Brain microvascular endothelial cell (primary cell): ENCODE results near the gene SYT7.

ENCODE experiments used
- DNase-seq: peaks from one replicate; pipeline ENCODE4 v3.0.0-alpha.2; 2020
- H3K27ac ChIP-seq: fragments of 250-450 bp; sonication (Bioruptor Pico); 2 replicates; pipeline ENCODE4 v1.5.1; 2020; ENCODE audit warnings: mild to moderate bottlenecking, moderate library complexity
- H3K27me3 ChIP-seq: fragments of 250-450 bp; sonication (Bioruptor Pico); replicated peaks from 2 replicates; pipeline ENCODE4 v1.5.1; 2020; ENCODE audit warnings: mild to moderate bottlenecking
- H3K36me3 ChIP-seq: fragments of 250-450 bp; sonication (Bioruptor Pico); replicated peaks from 2 replicates; pipeline ENCODE4 v1.5.1; 2020; ENCODE audit warnings: mild to moderate bottlenecking
- H3K4me3 ChIP-seq: 2 replicates; pipeline ENCODE4 v1.5.1; 2011; ENCODE audit warnings: low read depth, mild to moderate bottlenecking, control low read depth, low read length, moderate library complexity
- in situ Hi-C: cut with HindIII; loops from 2 replicates; pipeline ENCODE4 v1.10.0; 2017; ENCODE audit warnings: low sequenced_read_pairs, low pct_ligation_motif_present
- TF ChIP-seq, protein P1 (sequence below): IDR thresholded peaks from 2 replicates; pipeline ENCODE4 v1.5.1; 2011; ENCODE audit warnings: low read depth, mild to moderate bottlenecking, moderate library complexity, low read length, control low read depth, inconsistent platforms; ENCODE audit errors: missing control alignments

The SYT7 gene

DNA sequence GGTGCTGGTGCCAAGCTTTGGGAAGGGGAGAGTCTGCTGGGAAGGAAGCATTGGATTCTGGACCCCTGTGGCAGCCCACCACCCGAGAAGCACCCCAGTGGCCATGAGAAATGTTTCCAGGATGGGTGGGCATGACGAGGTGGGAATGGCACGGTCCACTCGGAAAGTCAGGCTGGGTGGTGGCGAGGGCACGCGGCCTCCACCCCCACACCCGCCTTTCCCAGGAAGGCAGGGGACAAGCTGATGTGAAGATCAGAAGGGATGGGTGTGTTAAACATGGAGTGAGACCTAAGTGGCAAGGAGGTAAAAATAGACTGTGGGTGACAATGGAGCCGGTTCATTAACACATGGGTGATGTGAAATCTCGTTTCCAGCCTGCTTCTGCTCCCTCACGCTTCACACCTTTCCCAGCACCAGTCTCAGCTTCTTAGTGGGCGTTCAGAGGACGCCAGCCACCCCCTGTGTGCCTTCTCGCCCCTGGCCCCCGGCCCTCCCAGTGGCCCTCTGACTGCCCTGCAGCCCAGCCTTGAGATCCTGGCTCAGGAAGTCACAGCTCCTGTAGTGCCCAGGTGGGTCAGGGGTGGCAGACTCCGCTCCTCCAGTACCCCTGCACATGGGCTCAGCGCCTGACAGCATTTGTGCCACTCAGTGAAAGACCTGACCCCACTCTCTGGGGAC lies 44.7 kb downstream of the SYT7 start:
- H3K36me3 ChIP-seq, result no peaks in the 10 kb centered on the region
- H3K27ac ChIP-seq, result no peak overlapping the region
- DNase-seq, result no peak
- H3K27me3 ChIP-seq, result peaks cover 10% of the 10 kb centered on the region
- TF ChIP-seq, protein P1, sequence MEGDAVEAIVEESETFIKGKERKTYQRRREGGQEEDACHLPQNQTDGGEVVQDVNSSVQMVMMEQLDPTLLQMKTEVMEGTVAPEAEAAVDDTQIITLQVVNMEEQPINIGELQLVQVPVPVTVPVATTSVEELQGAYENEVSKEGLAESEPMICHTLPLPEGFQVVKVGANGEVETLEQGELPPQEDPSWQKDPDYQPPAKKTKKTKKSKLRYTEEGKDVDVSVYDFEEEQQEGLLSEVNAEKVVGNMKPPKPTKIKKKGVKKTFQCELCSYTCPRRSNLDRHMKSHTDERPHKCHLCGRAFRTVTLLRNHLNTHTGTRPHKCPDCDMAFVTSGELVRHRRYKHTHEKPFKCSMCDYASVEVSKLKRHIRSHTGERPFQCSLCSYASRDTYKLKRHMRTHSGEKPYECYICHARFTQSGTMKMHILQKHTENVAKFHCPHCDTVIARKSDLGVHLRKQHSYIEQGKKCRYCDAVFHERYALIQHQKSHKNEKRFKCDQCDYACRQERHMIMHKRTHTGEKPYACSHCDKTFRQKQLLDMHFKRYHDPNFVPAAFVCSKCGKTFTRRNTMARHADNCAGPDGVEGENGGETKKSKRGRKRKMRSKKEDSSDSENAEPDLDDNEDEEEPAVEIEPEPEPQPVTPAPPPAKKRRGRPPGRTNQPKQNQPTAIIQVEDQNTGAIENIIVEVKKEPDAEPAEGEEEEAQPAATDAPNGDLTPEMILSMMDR, result no peak
- in situ Hi-C loops, result no loop called here
- no peak overlapping the region for H3K4me3 ChIP-seq

DNA sequence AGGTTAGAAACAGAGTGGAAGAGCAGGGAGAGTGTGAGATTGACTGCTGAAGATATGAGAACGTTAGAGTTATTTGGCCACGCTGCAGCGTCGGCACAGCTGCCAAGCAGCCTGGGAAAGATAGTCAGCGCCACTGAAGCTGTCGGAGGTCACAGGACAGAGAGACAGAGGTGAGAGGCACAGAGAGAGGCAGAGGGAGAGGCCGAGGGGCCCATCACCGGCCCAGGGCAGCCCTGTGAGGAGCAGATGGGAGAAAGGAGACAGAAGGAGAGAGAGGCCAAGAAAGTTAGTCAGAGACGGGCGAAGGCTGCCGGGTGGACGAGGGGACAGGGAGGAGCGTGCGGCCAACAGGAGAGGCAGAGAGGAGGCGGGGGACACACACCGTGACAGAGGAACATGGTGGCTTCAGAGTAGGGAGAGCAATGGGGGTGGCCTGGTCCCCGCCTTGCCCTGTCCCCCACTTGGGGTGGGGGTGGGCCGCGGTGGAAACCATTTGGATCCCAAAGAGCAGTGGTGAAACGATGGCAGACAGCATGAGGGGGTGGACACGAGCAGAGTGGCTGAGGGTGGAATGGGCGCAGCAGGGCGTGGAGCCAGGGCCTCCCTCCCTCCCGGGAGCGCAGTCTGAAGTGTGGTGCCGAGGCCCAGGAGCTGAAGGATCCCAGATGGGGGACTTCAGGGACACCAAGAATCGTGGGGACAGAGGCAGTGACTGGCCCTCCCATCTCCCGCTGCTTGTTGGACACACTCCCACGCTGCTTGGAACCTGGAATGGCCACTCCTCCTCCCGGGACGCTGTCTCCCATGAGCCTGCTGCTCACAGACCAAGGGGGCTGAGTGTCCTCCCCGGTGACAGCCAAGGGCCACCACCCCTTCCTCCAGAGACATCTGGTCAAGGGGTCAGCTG lies 45.7 kb downstream of the SYT7 start:
- TF ChIP-seq, protein P1, result no peak
- no peaks in the 10 kb centered on the region for H3K36me3 ChIP-seq
- H3K27me3 ChIP-seq, result peaks cover 8% of the 10 kb centered on the region
- H3K27ac ChIP-seq, result no peak overlapping the region
- DNase-seq, result no peak
- H3K4me3 ChIP-seq, result no peak overlapping the region
- in situ Hi-C loops, result no loop called here

GRCh38 chr11:61534025-61534932 lies 46.6 kb downstream of the SYT7 start:
- Histone ChIP-seq H3K36me3 (no peaks in the 10 kb centered on the region), H3K27ac (no peak overlapping the region), H3K27me3 (peaks cover 8% of the 10 kb centered on the region), H3K4me3 (no peak overlapping the region)
- TF ChIP-seq, protein P1, result no peak
- in situ Hi-C loops, result no loop called here
- DNase-seq, result no peak

- no peak overlapping the region for H3K4me3 ChIP-seq
- H3K27me3 ChIP-seq, result peaks cover 12% of the 10 kb centered on the region
- H3K27ac ChIP-seq, result no peak overlapping the region
- TF ChIP-seq, protein P1, result no peak
- no peak for DNase-seq
- in situ Hi-C loops, result no loop called here
- H3K36me3 ChIP-seq, result no peaks in the 10 kb centered on the region
These were observed 47.5 kb downstream of the SYT7 start for GRCh38 chr11:61533401-61533800.

DNA sequence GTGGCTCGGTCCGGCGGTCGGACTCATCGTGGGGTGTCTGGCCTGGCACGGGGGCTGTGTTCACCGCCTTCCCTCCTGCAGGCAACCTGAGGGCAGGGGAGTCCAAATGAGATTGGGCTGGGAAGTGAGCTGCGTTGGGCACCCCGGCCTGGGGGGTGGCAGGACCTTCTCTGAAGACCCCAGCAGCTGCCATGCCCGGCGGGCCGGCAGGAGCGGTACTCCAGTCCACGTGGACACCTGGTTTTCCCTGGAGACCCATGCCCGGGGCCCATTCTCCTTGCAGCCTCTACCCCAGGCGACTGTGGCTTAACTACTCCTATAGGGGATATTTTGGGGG lies 47.9 kb downstream of the SYT7 start:
- Histone ChIP-seq H3K27me3 (peaks cover 14% of the 10 kb centered on the region), H3K4me3 (no peak overlapping the region)
- DNase-seq, result no peak

More for the DNA sequence above, 47.9 kb downstream of the SYT7 start:
- in situ Hi-C loops, result no loop called here
- TF ChIP-seq, protein P1, result no peak
- Histone ChIP-seq H3K27ac (no peak overlapping the region), H3K36me3 (no peaks in the 10 kb centered on the region)
